Subcutaneous abdominal adipose tissue (tissue), 5 donors: ENCODE results near the gene COL2A1.

ENCODE experiments used
- H3K27ac ChIP-seq: one replicate; pipeline ENCODE4 v1.7.0; 2013; ENCODE audit warnings: low read depth, mild to moderate bottlenecking, inconsistent platforms, low read length, moderate library complexity
- H3K27me3 ChIP-seq, 5 donors: one replicate each; pipeline ENCODE4 v1.7.0; 2013; ENCODE audit warnings: low read length in 5 of 5, inconsistent platforms in 1 of 5; ENCODE audit not compliant: control insufficient read depth in 5 of 5, insufficient read depth in 4 of 5
- H3K36me3 ChIP-seq, 5 donors: one replicate each; pipeline ENCODE4 v1.7.0; 2013; ENCODE audit warnings: low read length in 5 of 5; ENCODE audit not compliant: control insufficient read depth in 5 of 5, insufficient read depth in 5 of 5
- H3K4me1 ChIP-seq, 5 donors: one replicate each; pipeline ENCODE4 v1.7.0; 2013; ENCODE audit warnings: low read length in 5 of 5, mild to moderate bottlenecking in 3 of 5, moderate library complexity in 1 of 5; ENCODE audit not compliant: control insufficient read depth in 5 of 5, insufficient read depth in 5 of 5
- H3K4me3 ChIP-seq, 5 donors: one replicate each; pipeline ENCODE4 v1.7.0; 2013; ENCODE audit warnings: low read length in 5 of 5, low read depth in 1 of 5
- H3K9ac ChIP-seq, 5 donors: one replicate each; pipeline ENCODE4 v1.7.0; 2013; ENCODE audit warnings: low read length in 5 of 5, mild to moderate bottlenecking in 4 of 5, moderate library complexity in 3 of 5
- H3K9me3 ChIP-seq, 5 donors: one replicate each; pipeline ENCODE4 v1.7.0; 2013; ENCODE audit warnings: low read length in 5 of 5; ENCODE audit not compliant: control insufficient read depth in 5 of 5
- donor health status: healthy.
- donor health status: healthy.
- donor health status: healthy.
- donor health status: healthy.
- donor health status: healthy.

Gene COL2A1

GRCh38 chr12:47979686-47980085, 24.6 kb downstream of the COL2A1 start:
- H3K9me3 ChIP-seq = no peaks in the 10 kb centered on the region
- H3K4me1 ChIP-seq = peaks cover 0 to 2% (median 0%) of the 10 kb centered on the region in 5 donors
- peaks cover 0 to 29% (median 2%) of the 10 kb centered on the region in 5 donors for H3K27me3 ChIP-seq
- H3K9ac ChIP-seq = no peak overlapping the region
- H3K4me3 ChIP-seq = no peak overlapping the region
- H3K27ac ChIP-seq = no peak overlapping the region
- H3K36me3 ChIP-seq = no peaks in the 10 kb centered on the region

- peaks cover 0 to 2% (median 0%) of the 10 kb centered on the region in 5 donors for H3K4me1 ChIP-seq
- no peak overlapping the region for H3K9ac ChIP-seq
- no peaks in the 10 kb centered on the region for H3K9me3 ChIP-seq
- no peak overlapping the region for H3K4me3 ChIP-seq
- H3K27ac ChIP-seq = no peak overlapping the region
- H3K27me3 ChIP-seq = peaks cover 0 to 29% (median 0%) of the 10 kb centered on the region in 5 donors
- H3K36me3 ChIP-seq = no peaks in the 10 kb centered on the region
Observed at GRCh38 chr12:47979166-47979565, 25.1 kb downstream of the COL2A1 start.

DNA sequence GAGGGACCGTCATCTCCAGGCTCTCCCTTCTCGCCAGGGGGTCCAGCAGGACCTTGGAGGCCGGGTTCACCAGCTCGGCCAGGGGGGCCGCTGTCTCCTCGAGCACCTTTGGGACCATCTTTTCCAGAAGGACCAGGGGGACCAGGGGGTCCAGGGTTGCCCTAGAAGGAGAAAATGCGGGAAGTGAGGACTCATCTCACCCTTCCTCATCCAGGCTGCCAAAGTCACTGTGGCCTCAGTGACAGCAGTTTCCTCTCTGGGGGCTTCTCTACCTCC, 25.7 kb downstream of the COL2A1 start:
- H3K27me3 ChIP-seq = peaks cover 0 to 29% (median 0%) of the 10 kb centered on the region in 5 donors
- H3K9ac ChIP-seq = no peak overlapping the region
- H3K36me3 ChIP-seq = no peaks in the 10 kb centered on the region
- H3K9me3 ChIP-seq = no peaks in the 10 kb centered on the region
- peaks cover 0 to 2% (median 0%) of the 10 kb centered on the region in 5 donors for H3K4me1 ChIP-seq
- no peak overlapping the region for H3K27ac ChIP-seq
- no peak overlapping the region for H3K4me3 ChIP-seq

DNA sequence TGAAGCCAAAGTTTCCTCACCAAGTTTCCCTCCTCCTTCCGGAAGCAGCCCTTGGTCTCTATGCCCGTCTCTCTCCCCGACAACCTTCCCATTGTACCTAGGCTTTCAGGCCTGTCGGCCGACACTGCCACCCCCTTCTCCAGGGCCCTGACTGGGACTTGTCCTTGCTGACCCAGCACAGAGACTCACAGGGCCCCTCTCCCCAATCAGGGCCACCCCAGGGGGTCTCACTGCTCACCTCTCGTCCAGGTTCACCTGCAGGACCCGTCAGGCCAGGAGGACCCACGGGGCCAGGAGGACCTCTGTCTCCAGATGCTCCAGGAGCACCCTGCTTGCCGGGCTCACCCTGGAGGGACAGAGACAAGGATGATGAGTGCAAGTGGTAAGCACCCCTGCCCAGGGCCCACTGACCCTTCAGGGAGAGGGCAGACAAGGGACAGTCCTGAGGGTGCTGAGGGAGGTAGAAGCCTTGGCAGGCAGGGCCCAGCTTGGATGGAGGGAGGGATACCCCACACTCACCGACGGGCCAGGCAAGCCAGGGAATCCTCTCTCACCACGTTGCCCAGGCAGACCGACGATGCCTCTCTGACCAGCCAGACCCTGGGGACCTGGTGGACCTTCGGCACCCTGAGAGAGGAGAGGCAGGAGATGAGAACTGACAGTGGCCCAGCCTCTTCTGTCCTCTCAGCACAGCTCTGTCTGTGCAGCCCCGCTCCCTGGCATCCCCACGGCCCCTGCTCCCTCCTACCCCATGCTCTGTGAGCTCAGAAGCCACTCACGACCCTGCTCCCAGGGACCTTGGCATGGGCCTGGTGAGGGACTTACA, 26.3 kb downstream of the COL2A1 start:
- Histone ChIP-seq H3K4me3 (no peak overlapping the region), H3K9me3 (no peaks in the 10 kb centered on the region), H3K4me1 (peaks cover 0 to 2% (median 0%) of the 10 kb centered on the region in 5 donors), H3K9ac (no peak overlapping the region), H3K27me3 (peaks cover 0 to 29% (median 0%) of the 10 kb centered on the region in 5 donors), H3K27ac (no peak overlapping the region), H3K36me3 (no peaks in the 10 kb centered on the region)

DNA sequence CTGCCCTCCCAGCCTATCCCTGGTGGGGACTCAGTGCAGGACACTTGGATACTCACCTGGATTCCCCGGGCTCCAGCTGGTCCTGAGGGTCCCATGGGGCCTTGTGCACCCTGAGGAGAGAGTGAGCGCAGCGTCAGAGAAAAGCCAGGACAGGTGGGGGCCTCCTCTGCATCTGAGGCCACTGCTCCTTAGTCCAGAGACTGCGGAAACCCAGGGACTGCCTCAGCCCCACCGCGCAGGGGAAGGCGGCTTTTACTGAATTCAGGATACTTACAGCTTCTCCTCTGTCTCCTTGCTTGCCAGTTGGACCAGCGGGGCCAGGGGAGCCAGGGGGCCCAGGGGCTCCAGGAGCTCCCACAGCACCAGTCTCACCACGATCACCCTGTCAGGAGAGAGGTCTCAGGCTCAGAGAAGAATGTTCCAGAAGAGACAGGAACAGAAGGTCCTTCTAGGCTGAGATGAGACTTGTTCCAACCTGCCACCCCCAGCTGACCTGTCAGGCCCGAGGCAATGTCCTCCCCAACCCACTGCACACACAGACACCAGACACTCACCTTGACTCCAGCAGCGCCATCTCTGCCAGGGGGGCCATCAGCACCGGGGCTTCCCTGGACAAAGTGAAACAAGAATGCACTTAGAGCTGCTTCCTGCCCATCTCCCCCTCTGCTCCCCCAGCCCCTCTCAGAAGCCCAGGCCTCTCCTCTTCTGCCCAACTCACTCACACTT, 27.1 kb downstream of the COL2A1 start:
- H3K27me3 ChIP-seq = peaks cover 0 to 25% (median 0%) of the 10 kb centered on the region in 5 donors
- H3K9ac ChIP-seq = no peak overlapping the region
- no peaks in the 10 kb centered on the region for H3K36me3 ChIP-seq
- H3K4me1 ChIP-seq = peaks cover 0 to 2% (median 0%) of the 10 kb centered on the region in 5 donors
- no peak overlapping the region for H3K4me3 ChIP-seq
- H3K27ac ChIP-seq = no peak overlapping the region
- H3K9me3 ChIP-seq = no peaks in the 10 kb centered on the region

- Histone ChIP-seq H3K9ac (no peak overlapping the region), H3K27ac (no peak overlapping the region), H3K27me3 (peaks cover 0 to 21% (median 0%) of the 10 kb centered on the region in 5 donors), H3K9me3 (no peaks in the 10 kb centered on the region), H3K4me1 (peaks cover 0 to 2% (median 0%) of the 10 kb centered on the region in 5 donors), H3K36me3 (no peaks in the 10 kb centered on the region), H3K4me3 (no peak overlapping the region)
Observed at GRCh38 chr12:47975816-47976215, 28.5 kb downstream of the COL2A1 start.

DNA sequence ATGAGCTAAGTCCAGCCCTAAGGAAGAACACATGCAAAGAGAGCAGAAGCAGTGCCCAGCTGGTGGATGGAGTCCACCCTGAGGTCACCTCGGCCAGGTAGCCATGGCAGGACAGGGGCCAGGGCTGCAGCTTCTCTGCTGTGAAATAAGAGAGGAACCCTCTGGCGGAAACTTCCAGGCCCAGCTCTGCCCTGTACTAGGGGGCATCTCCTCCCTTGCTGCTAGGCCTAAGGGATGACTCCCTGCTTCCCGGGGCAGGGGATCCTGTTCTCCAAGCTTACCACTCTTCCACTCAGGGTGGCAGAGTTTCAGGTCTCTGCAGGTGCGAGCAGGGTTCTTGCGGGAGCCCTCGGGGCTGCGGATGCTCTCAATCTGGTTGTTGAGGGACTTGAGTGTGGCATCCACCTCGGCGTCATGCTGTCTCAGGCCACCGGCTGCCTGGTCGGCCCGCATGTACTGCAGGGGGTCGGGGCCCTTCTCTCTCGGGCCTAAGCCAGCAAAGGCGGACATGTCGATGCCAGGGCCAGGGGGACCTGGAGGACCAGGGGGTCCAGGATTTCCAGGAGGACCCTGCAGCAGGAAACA, 29.1 kb downstream of the COL2A1 start:
- no peaks in the 10 kb centered on the region for H3K36me3 ChIP-seq
- no peaks in the 10 kb centered on the region for H3K9me3 ChIP-seq
- no peak overlapping the region for H3K4me3 ChIP-seq
- H3K4me1 ChIP-seq = peaks cover 0 to 2% (median 0%) of the 10 kb centered on the region in 5 donors
- no peak overlapping the region for H3K9ac ChIP-seq
- no peak overlapping the region for H3K27ac ChIP-seq
- H3K27me3 ChIP-seq = peaks cover 0 to 18% (median 0%) of the 10 kb centered on the region in 5 donors

DNA sequence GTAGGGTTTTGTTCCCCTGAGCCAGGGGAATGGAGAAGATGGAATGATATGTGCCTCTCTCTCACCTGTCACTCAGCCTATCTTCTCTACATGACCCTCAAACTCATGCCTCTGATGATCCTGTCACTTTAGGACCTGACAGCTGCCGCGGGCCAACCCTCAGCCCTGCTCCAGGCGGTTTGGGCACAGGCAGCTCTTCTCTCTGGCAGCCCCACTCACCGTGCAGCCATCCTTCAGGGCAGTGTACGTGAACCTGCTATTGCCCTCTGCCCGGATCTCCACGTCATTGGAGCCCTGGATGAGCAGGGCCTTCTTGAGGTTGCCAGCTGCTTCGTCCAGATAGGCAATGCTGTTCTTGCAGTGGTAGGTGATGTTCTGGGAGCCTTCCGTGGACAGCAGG, 30.4 kb downstream of the COL2A1 start:
- Histone ChIP-seq H3K9ac (no peak overlapping the region), H3K27me3 (peaks cover 0 to 9% (median 0%) of the 10 kb centered on the region in 5 donors), H3K4me3 (no peak overlapping the region), H3K9me3 (no peaks in the 10 kb centered on the region), H3K4me1 (peaks cover 2 to 4% (median 3%) of the 10 kb centered on the region in 5 donors), H3K27ac (no peak overlapping the region), H3K36me3 (no peaks in the 10 kb centered on the region)

DNA sequence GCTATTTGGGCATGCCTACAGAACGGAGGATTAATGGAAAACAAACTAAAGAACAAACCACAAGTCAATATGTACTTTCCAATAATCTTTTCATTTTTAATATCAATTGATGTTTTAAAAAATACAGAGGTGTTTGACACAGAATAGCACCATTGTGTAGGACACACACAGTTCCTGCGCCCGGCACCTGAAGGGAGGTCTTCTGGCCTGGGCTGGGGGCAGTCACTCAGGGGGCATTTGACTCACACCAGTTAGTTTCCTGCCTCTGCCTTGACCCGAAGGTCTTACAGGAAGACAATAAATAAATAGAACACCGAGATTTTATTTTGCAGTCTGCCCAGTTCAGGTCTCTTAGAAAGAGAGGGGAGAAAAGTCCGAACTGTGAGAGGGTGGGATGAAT, 31.4 kb downstream of the COL2A1 start:
- no peaks in the 10 kb centered on the region for H3K9me3 ChIP-seq
- no peak overlapping the region for H3K4me3 ChIP-seq
- H3K27me3 ChIP-seq = peaks cover 0 to 3% (median 0%) of the 10 kb centered on the region in 5 donors
- no peak overlapping the region for H3K9ac ChIP-seq
- H3K36me3 ChIP-seq = no peaks in the 10 kb centered on the region
- H3K4me1 ChIP-seq = peaks cover 10 to 13% (median 12%) of the 10 kb centered on the region in 5 donors
- no peak overlapping the region for H3K27ac ChIP-seq

DNA sequence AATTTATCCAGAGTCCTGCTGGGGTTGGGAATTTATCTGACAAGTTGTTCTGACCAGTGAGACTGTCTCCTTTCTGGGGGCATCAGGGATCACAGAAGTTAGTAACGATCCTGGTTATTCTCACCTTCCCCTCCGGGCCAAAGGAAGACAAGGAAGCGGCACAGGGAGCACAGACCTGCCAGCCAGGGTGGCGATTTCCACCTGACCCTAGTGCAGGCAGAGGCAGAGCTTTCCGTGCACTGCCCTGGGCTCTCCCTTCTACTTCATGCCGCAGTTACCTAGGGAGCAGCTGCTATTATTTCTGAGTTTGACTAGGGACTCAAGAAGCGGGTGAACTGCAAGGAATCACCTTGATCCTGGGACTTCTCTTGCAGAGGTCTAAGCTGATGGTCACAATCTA, 33.4 kb downstream of the COL2A1 start:
- Histone ChIP-seq H3K9me3 (no peaks in the 10 kb centered on the region), H3K4me1 (peaks cover 9 to 24% (median 22%) of the 10 kb centered on the region in 5 donors), H3K27ac (no peak overlapping the region), H3K36me3 (no peaks in the 10 kb centered on the region), H3K27me3 (no peaks in the 10 kb centered on the region), H3K9ac (no peak overlapping the region), H3K4me3 (no peak overlapping the region)
